Stomach (tissue), 4 donors: ENCODE measurements around the gene VGLL2.

Source experiments
- CTCF ChIP-seq, 7 experiments: fragments of 450-650 bp in 4 of 7; fragments of 200-600 bp in 3 of 7; sonication (generic) in 3 of 7; IDR thresholded peaks; one replicate each; pipeline ENCODE4 v1.5.1; 2016 to 2019; ENCODE audit warnings: antibody characterized with exemption in 7 of 7, control low read depth in 2 of 7, mild to moderate bottlenecking in 1 of 7
- EP300 ChIP-seq: sonication (generic); formaldehyde crosslinking; IDR thresholded peaks from one replicate; pipeline ENCODE4 v1.6.1; 2017; ENCODE audit warnings: antibody characterized with exemption
- POLR2A ChIP-seq, 4 donors: fragments of 450-650 bp; IDR thresholded peaks; one replicate each; pipeline ENCODE4 v1.6.1; 2016; ENCODE audit warnings: antibody characterized with exemption in 4 of 4, control low read depth in 2 of 4, mild to moderate bottlenecking in 1 of 4, moderate library complexity in 1 of 4
- POLR2AphosphoS5 ChIP-seq, 3 donors: sonication (generic); formaldehyde crosslinking; IDR thresholded peaks; one replicate each; pipeline ENCODE4 v1.6.1; 2016; ENCODE audit warnings: antibody characterized with exemption in 3 of 3

GRCh38 chr6:117275205-117275604, 9.8 kb downstream of the VGLL2 start:
- TF ChIP-seq POLR2AphosphoS5 (IDR thresholded peaks at IDR 0.05) (no peak), CTCF (IDR thresholded peaks at IDR 0.05) (no peak), POLR2A (IDR thresholded peaks at IDR 0.05) (no peak), EP300 (no peak)
